ENCODE data around the gene SLC6A13.

Gene SLC6A13

GRCh38 chr12:204261-204678 lies 58.4 kb downstream of the SLC6A13 start:
- Histone ChIP-seq H3K36me3 (ENCODE audit: insufficient read depth, low read length) (no peaks in the 10 kb centered on the region), H3K27ac (ENCODE audit: low read depth, low read length) (no peak overlapping the region), H3K4me1 (ENCODE audit: insufficient read depth, low read length) (no peaks in the 10 kb centered on the region), H3K9ac (ENCODE audit: low read length) (no peak overlapping the region), H3K9me3 (ENCODE audit: low read length) (no peaks in the 10 kb centered on the region), H3K27me3 (ENCODE audit: control insufficient read depth in 1 of 2, insufficient read depth in 2 of 2, low read length in 2 of 2) (peaks cover 9 to 54% of the 10 kb centered on the region in 2 donors), H3K4me3 (ENCODE audit: low read depth in 1 of 2, low read length in 2 of 2) (peak overlapping the region in 1 of 2 donors; percentile 27)

DNA sequence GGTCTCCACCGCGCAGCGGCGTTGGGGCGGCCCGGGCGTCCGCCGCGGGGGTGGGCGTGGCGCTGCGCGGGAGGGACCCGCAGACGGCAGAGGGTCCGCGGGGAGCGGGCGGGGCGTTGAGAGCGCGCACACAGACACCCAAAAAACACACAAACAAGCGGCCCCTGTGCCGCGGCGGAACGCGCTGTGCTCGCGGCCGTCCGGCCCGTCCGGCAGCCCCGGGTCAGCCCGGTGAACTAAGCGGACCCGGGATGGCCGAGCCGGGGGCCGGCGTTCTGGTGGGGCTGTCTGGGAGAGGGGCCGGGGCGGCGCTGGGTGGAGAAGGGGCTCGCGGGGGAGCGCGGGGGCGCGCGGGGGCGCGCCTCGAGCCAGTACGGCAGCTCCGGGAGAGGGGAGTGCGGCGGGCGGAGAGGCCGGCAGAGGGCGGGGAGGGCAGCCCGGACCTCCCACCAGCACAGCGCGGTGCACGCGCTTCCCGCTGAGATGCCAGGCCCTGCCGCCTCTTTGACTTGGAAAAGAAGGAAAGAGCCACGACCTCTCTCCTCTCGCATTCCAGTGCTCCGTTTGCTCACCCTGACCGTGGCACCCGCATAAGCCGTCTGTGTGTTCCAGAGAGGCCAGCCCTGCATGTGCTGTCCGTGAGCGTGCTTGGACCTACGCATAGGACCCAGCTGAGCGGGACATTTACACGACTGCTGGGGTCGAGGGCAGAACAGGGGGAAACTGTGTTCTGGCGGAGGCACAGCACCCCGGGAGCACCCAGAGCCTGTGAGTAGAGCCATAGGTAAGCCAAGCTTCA lies 59.0 kb downstream of the SLC6A13 start:
- Histone ChIP-seq H3K9ac (ENCODE audit: low read length) (no peak overlapping the region), H3K36me3 (ENCODE audit: insufficient read depth, low read length) (no peaks in the 10 kb centered on the region), H3K27me3 (ENCODE audit: control insufficient read depth in 1 of 2, insufficient read depth in 2 of 2, low read length in 2 of 2) (peaks cover 9 to 54% of the 10 kb centered on the region in 2 donors), H3K27ac (ENCODE audit: low read depth, low read length) (no peak overlapping the region), H3K4me3 (ENCODE audit: low read depth in 1 of 2, low read length in 2 of 2) (peak overlapping the region in 1 of 2 donors; percentile 33), H3K4me1 (ENCODE audit: insufficient read depth, low read length) (no peaks in the 10 kb centered on the region), H3K9me3 (ENCODE audit: low read length) (no peaks in the 10 kb centered on the region)

- no peak overlapping the region for H3K9ac ChIP-seq (ENCODE audit: low read length)
Observed at GRCh38 chr12:203074-203461, 59.6 kb downstream of the SLC6A13 start.

DNA sequence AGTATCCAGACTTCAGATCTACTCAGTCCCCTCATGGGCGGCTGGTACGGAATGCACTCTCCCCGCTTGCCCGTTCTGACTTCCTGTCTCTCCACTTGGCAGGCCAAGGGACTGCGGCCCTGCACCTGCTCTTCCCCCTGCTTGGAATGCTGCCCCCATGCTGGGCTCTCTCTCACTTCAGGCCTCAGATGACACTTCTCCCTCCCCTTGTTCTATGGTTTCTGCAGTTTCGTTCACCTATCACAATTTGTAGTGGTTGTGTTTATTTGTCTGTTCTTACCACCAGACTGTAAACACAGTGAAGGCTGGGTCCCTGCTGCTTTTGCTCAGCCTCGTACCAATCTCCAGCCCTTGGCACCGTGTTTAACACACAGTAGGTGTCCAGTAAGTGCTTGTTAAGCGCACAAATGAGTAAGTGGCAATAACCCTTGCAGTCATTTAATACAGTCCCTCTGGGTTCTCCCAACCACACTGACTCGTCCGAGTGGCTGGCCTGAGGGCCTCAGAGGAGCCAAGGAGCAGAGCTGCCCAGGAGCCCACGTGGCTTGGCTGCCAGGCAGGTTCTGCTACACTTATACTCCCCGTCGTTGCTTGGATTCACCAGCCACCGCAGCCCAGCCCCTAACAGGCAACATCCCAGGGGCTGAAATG lies 60.4 kb downstream of the SLC6A13 start:
- no peak overlapping the region for H3K4me3 ChIP-seq (ENCODE audit: low read depth in 1 of 2, low read length in 2 of 2)
- no peaks in the 10 kb centered on the region for H3K36me3 ChIP-seq (ENCODE audit: insufficient read depth, low read length)
- no peak overlapping the region for H3K27ac ChIP-seq (ENCODE audit: low read depth, low read length)
- no peaks in the 10 kb centered on the region for H3K9me3 ChIP-seq (ENCODE audit: low read length)
- H3K27me3 ChIP-seq (ENCODE audit: control insufficient read depth in 1 of 2, insufficient read depth in 2 of 2, low read length in 2 of 2): peaks cover 9 to 55% of the 10 kb centered on the region in 2 donors
- H3K9ac ChIP-seq (ENCODE audit: low read length): no peak overlapping the region
- no peaks in the 10 kb centered on the region for H3K4me1 ChIP-seq (ENCODE audit: insufficient read depth, low read length)

More at GRCh38 chr12:203074-203461, 59.6 kb downstream of the SLC6A13 start:
- H3K36me3 ChIP-seq (ENCODE audit: insufficient read depth, low read length): no peaks in the 10 kb centered on the region
- peak overlapping the region in 1 of 2 donors; percentile 33 for H3K4me3 ChIP-seq (ENCODE audit: low read depth in 1 of 2, low read length in 2 of 2)
- H3K27ac ChIP-seq (ENCODE audit: low read depth, low read length): no peak overlapping the region
- no peaks in the 10 kb centered on the region for H3K4me1 ChIP-seq (ENCODE audit: insufficient read depth, low read length)
- H3K27me3 ChIP-seq (ENCODE audit: control insufficient read depth in 1 of 2, insufficient read depth in 2 of 2, low read length in 2 of 2): peaks cover 9 to 55% of the 10 kb centered on the region in 2 donors
- H3K9me3 ChIP-seq (ENCODE audit: low read length): no peaks in the 10 kb centered on the region

- Histone ChIP-seq H3K9ac (ENCODE audit: low read length) (no peak overlapping the region), H3K27me3 (ENCODE audit: control insufficient read depth in 1 of 2, insufficient read depth in 2 of 2, low read length in 2 of 2) (peaks cover 9 to 52% of the 10 kb centered on the region in 2 donors), H3K9me3 (ENCODE audit: low read length) (no peaks in the 10 kb centered on the region), H3K4me1 (ENCODE audit: insufficient read depth, low read length) (no peaks in the 10 kb centered on the region), H3K36me3 (ENCODE audit: insufficient read depth, low read length) (no peaks in the 10 kb centered on the region), H3K4me3 (ENCODE audit: low read depth in 1 of 2, low read length in 2 of 2) (no peak overlapping the region), H3K27ac (ENCODE audit: low read depth, low read length) (no peak overlapping the region)
Observed at GRCh38 chr12:201361-201760, 61.3 kb downstream of the SLC6A13 start.

DNA sequence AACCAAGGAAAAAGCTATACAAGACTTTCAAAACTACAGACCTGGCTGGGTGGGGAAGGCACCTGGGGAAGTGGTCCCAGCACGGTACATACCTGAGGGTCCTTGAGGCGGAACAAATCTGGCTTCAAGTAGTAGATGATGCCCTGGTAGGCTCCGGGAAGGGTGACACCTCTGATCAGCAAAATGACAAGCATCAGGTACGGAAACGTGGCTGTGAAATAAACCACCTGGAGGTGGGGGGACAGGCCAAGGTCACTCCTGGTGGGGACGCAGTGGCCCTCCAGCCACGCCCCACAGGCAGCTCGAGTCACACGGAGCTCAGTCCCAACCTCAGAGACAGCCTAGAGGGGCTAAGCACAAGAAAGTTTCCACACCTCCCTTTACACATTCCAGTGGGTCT lies 63.9 kb downstream of the SLC6A13 start:
- H3K9ac ChIP-seq (ENCODE audit: low read length): no peak overlapping the region
- H3K36me3 ChIP-seq (ENCODE audit: insufficient read depth, low read length): no peaks in the 10 kb centered on the region
- no peak overlapping the region for H3K4me3 ChIP-seq (ENCODE audit: low read depth in 1 of 2, low read length in 2 of 2)
- H3K9me3 ChIP-seq (ENCODE audit: low read length): no peaks in the 10 kb centered on the region
- no peak overlapping the region for H3K27ac ChIP-seq (ENCODE audit: low read depth, low read length)
- peaks cover 0 to 36% of the 10 kb centered on the region in 2 donors for H3K27me3 ChIP-seq (ENCODE audit: control insufficient read depth in 1 of 2, insufficient read depth in 2 of 2, low read length in 2 of 2)
- H3K4me1 ChIP-seq (ENCODE audit: insufficient read depth, low read length): no peaks in the 10 kb centered on the region

GRCh38 chr12:197911-198695 lies 64.5 kb downstream of the SLC6A13 start:
- Histone ChIP-seq H3K27me3 (ENCODE audit: control insufficient read depth in 1 of 2, insufficient read depth in 2 of 2, low read length in 2 of 2) (peaks cover 0 to 30% of the 10 kb centered on the region in 2 donors), H3K4me1 (ENCODE audit: insufficient read depth, low read length) (no peaks in the 10 kb centered on the region), H3K27ac (ENCODE audit: low read depth, low read length) (no peak overlapping the region), H3K9ac (ENCODE audit: low read length) (no peak overlapping the region), H3K36me3 (ENCODE audit: insufficient read depth, low read length) (no peaks in the 10 kb centered on the region), H3K9me3 (ENCODE audit: low read length) (no peaks in the 10 kb centered on the region), H3K4me3 (ENCODE audit: low read depth in 1 of 2, low read length in 2 of 2) (no peak overlapping the region)

- H3K9me3 ChIP-seq (ENCODE audit: low read length): no peaks in the 10 kb centered on the region
- no peak overlapping the region for H3K9ac ChIP-seq (ENCODE audit: low read length)
- H3K27me3 ChIP-seq (ENCODE audit: control insufficient read depth in 1 of 2, insufficient read depth in 2 of 2, low read length in 2 of 2): peaks cover 0 to 26% of the 10 kb centered on the region in 2 donors
- H3K4me3 ChIP-seq (ENCODE audit: low read depth in 1 of 2, low read length in 2 of 2): no peak overlapping the region
- H3K36me3 ChIP-seq (ENCODE audit: insufficient read depth, low read length): no peaks in the 10 kb centered on the region
- no peak overlapping the region for H3K27ac ChIP-seq (ENCODE audit: low read depth, low read length)
- H3K4me1 ChIP-seq (ENCODE audit: insufficient read depth, low read length): no peaks in the 10 kb centered on the region
Observed at GRCh38 chr12:197347-197746, 65.3 kb downstream of the SLC6A13 start.

- no peak overlapping the region for H3K27ac ChIP-seq (ENCODE audit: low read depth, low read length)
- no peaks in the 10 kb centered on the region for H3K4me1 ChIP-seq (ENCODE audit: insufficient read depth, low read length)
- H3K9ac ChIP-seq (ENCODE audit: low read length): no peak overlapping the region
- no peaks in the 10 kb centered on the region for H3K36me3 ChIP-seq (ENCODE audit: insufficient read depth, low read length)
- H3K4me3 ChIP-seq (ENCODE audit: low read depth in 1 of 2, low read length in 2 of 2): no peak overlapping the region
- H3K27me3 ChIP-seq (ENCODE audit: control insufficient read depth in 1 of 2, insufficient read depth in 2 of 2, low read length in 2 of 2): peaks cover 0 to 17% of the 10 kb centered on the region in 2 donors
- no peaks in the 10 kb centered on the region for H3K9me3 ChIP-seq (ENCODE audit: low read length)
Observed at GRCh38 chr12:196436-196835, 66.2 kb downstream of the SLC6A13 start.

- Histone ChIP-seq H3K36me3 (ENCODE audit: insufficient read depth, low read length) (no peaks in the 10 kb centered on the region), H3K27me3 (ENCODE audit: control insufficient read depth in 1 of 2, insufficient read depth in 2 of 2, low read length in 2 of 2) (peaks cover 0 to 17% of the 10 kb centered on the region in 2 donors), H3K4me1 (ENCODE audit: insufficient read depth, low read length) (no peaks in the 10 kb centered on the region), H3K27ac (ENCODE audit: low read depth, low read length) (no peak overlapping the region), H3K4me3 (ENCODE audit: low read depth in 1 of 2, low read length in 2 of 2) (no peak overlapping the region), H3K9me3 (ENCODE audit: low read length) (no peaks in the 10 kb centered on the region), H3K9ac (ENCODE audit: low read length) (no peak overlapping the region)
Observed at GRCh38 chr12:195951-196350, 66.7 kb downstream of the SLC6A13 start.

DNA sequence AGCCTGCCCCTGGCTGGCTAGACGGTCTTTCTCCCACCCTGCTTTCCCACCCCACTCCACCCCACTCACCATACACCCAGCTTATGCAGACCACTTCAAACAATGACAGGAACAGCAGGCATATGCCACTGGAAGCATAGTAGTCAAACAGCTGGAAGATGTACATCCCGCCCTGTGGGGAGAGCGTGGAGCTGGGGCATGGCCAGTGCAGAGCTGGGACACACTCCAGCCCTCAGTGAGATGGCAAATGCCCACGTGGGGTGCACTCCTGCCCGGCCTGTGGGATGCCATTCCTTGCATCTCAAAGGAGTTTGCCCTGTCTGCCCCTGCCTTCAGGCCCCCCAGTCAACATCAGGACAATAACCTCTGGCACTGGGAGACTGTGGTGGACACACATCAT lies 67.5 kb downstream of the SLC6A13 start:
- Histone ChIP-seq H3K4me1 (ENCODE audit: insufficient read depth, low read length) (no peaks in the 10 kb centered on the region), H3K9me3 (ENCODE audit: low read length) (no peaks in the 10 kb centered on the region), H3K4me3 (ENCODE audit: low read depth in 1 of 2, low read length in 2 of 2) (no peak overlapping the region), H3K36me3 (ENCODE audit: insufficient read depth, low read length) (no peaks in the 10 kb centered on the region), H3K27ac (ENCODE audit: low read depth, low read length) (no peak overlapping the region), H3K27me3 (ENCODE audit: control insufficient read depth in 1 of 2, insufficient read depth in 2 of 2, low read length in 2 of 2) (peaks cover 0 to 17% of the 10 kb centered on the region in 2 donors), H3K9ac (ENCODE audit: low read length) (no peak overlapping the region)

All from muscle layer of colon (tissue), 2 donors.